Left hindlimb (tissue), 1 donor: ENCODE data around the gene TMX4.

Source experiments
- DNase-seq: peaks from one replicate; pipeline ENCODE4 v3.0.0-alpha.2; 2018

The TMX4 gene

GRCh38 chr20:8012724-8013123 lies 6.8 kb downstream of the TMX4 start:
- no peak for DNase-seq

GRCh38 chr20:8008733-8009132 lies 10.8 kb downstream of the TMX4 start:
- no peak for DNase-seq

GRCh38 chr20:8007490-8007889 lies 12.1 kb downstream of the TMX4 start:
- no peak for DNase-seq

GRCh38 chr20:8005575-8006366 lies 13.8 kb downstream of the TMX4 start:
- DNase-seq: no peak

- DNase-seq: no peak
These were observed 14.5 kb downstream of the TMX4 start for GRCh38 chr20:8005033-8005432.

GRCh38 chr20:8002056-8002455 lies 17.5 kb downstream of the TMX4 start:
- DNase-seq: no peak

- DNase-seq: no peak
These were observed 18.8 kb downstream of the TMX4 start for GRCh38 chr20:8000796-8001195.

- no peak for DNase-seq
These were observed 22.7 kb downstream of the TMX4 start for GRCh38 chr20:7996898-7997297.

- no peak for DNase-seq
These were observed 24.8 kb downstream of the TMX4 start for GRCh38 chr20:7994809-7995208.

GRCh38 chr20:7993703-7994102 lies 25.9 kb downstream of the TMX4 start:
- DNase-seq: no peak

GRCh38 chr20:7993238-7993637 lies 26.3 kb downstream of the TMX4 start:
- no peak for DNase-seq

- DNase-seq: no peak
These were observed 29.2 kb downstream of the TMX4 start for GRCh38 chr20:7990385-7990784.

GRCh38 chr20:7989379-7989778 lies 30.2 kb downstream of the TMX4 start:
- no peak for DNase-seq

GRCh38 chr20:7985916-7986315 lies 33.6 kb downstream of the TMX4 start:
- no peak for DNase-seq

- DNase-seq: no peak
These were observed 35.4 kb downstream of the TMX4 start for GRCh38 chr20:7984192-7984591.

GRCh38 chr20:7981374-7981773 lies 38.2 kb downstream of the TMX4 start:
- no peak for DNase-seq

- DNase-seq: no peak
These were observed 39.1 kb downstream of the TMX4 start for GRCh38 chr20:7980332-7981046.

GRCh38 chr20:7977709-7978108 lies 41.9 kb downstream of the TMX4 start:
- no peak for DNase-seq

GRCh38 chr20:7975851-7976414 lies 43.6 kb downstream of the TMX4 start:
- no peak for DNase-seq

- DNase-seq: no peak
These were observed 44.7 kb downstream of the TMX4 start for GRCh38 chr20:7974785-7975435.

- DNase-seq: no peak
These were observed 47.9 kb downstream of the TMX4 start for GRCh38 chr20:7971536-7972280.

GRCh38 chr20:7967199-7967844 lies 52.2 kb downstream of the TMX4 start:
- no peak for DNase-seq
